Measurements from ENCODE around the gene PARD3B. TPM values are rescaled to one million over a fixed set of nuclear protein-coding genes. Genes with fewer than 3 reads are reported as not detected.

Gene PARD3B
- total and polyA plus RNA-seq, 5 donors = 3.0 to 18.6 (median 15.6) TPM

DNA sequence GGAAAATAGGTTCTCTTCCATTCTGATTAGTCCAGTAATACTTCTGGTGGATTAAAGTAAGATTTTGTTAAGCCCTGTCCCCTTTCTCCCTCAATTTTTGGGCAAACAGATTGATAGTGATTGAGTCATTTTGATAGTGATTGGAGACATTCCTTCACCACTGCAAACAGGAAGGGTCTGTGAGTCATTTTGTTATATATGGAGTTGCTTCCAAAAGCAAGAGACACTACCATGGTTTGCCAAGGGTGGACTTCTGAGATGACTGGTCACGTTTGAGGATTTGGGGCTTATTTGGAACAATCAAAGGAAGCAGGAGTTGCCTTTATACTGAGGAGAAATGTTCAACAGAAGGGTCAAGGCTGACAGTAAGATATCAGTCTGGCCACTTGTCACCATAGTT lies 249.9 kb downstream of the PARD3B start:
- H3K4me1 ChIP-seq (ENCODE audit: control insufficient read depth, insufficient read depth, low read length) = no peaks in the 10 kb centered on the region
- intact Hi-C loops (cut with DNase I) = no loop called here
- H3K27ac ChIP-seq (ENCODE audit: low read length) = no peak overlapping the region
- DNase-seq (no peak), ATAC-seq (no peak)
- 22% methylated on average over 1 of the region's 1 CpG for WGBS
- H3K9me3 ChIP-seq (ENCODE audit: control insufficient read depth, low read length) = no peaks in the 10 kb centered on the region
- no peaks in the 10 kb centered on the region for H3K27me3 ChIP-seq (ENCODE audit: control insufficient read depth, insufficient read depth)
- no peak overlapping the region for H3K4me3 ChIP-seq (ENCODE audit: low read length)

DNA sequence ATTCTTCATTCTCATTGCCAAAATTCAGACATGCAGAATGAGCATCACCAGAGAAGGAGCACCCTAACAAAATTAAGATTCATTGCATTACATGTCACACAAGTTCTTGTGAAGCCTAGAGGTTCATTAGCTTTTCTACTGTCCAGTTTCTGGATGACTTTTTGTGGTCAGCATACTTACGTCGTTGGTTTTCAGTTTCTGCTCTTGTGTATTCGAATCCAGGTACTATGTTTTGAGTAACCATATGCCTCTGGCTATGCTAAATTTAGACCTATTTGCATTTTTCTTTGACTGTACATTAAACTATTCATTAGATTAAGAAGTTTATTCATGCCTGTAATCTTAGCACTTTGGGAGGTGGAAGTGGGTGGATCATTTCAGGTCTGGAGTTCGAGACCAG lies 251.3 kb downstream of the PARD3B start:
- no peaks in the 10 kb centered on the region for H3K4me1 ChIP-seq (ENCODE audit: control insufficient read depth, insufficient read depth, low read length)
- H3K27ac ChIP-seq (ENCODE audit: low read length) = no peak overlapping the region
- H3K9me3 ChIP-seq (ENCODE audit: control insufficient read depth, low read length) = no peaks in the 10 kb centered on the region
- intact Hi-C loops (cut with DNase I) = no loop called here
- no peak for ATAC-seq
- WGBS = 94% methylated on average over 4 of the region's 4 CpGs
- no peaks in the 10 kb centered on the region for H3K27me3 ChIP-seq (ENCODE audit: control insufficient read depth, insufficient read depth)
- DNase-seq = no peak
- no peak overlapping the region for H3K4me3 ChIP-seq (ENCODE audit: low read length)

- no peaks in the 10 kb centered on the region for H3K27me3 ChIP-seq (ENCODE audit: control insufficient read depth, insufficient read depth)
- no peak for DNase-seq
- no peak for ATAC-seq
- H3K4me3 ChIP-seq (ENCODE audit: low read length) = no peak overlapping the region
- H3K4me1 ChIP-seq (ENCODE audit: control insufficient read depth, insufficient read depth, low read length) = no peaks in the 10 kb centered on the region
- no peak overlapping the region for H3K27ac ChIP-seq (ENCODE audit: low read length)
- H3K9me3 ChIP-seq (ENCODE audit: control insufficient read depth, low read length) = no peaks in the 10 kb centered on the region
- intact Hi-C loops (cut with DNase I) = no loop called here
- 88% methylated on average over 2 of the region's 2 CpGs for WGBS
These were observed 254.5 kb downstream of the PARD3B start for GRCh38 chr2:204799791-204800190.

DNA sequence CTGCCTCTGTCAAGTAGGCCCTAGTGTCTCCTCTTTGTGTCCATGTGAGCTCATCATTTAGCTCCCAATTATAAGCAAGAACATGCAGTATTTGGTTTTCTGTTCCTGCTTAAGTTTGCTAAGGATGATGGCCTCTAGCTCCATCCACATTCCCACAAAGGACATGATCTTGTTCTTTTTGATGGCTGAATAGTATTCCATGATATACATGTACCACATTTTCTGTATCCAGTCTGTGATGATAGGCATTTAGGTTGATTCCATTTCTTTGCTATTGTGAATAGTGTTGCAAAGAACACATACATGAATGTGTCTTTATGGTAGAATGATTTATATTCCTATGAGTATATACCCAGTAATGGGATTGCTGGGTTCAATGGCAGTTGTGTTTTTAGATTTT lies 263.2 kb downstream of the PARD3B start:
- Histone ChIP-seq H3K4me1 (ENCODE audit: control insufficient read depth, insufficient read depth, low read length) (no peaks in the 10 kb centered on the region), H3K27ac (ENCODE audit: low read length) (no peak overlapping the region), H3K9me3 (ENCODE audit: control insufficient read depth, low read length) (no peaks in the 10 kb centered on the region), H3K4me3 (ENCODE audit: low read length) (no peak overlapping the region), H3K27me3 (ENCODE audit: control insufficient read depth, insufficient read depth) (no peaks in the 10 kb centered on the region)
- intact Hi-C loops (cut with DNase I) = no loop called here
- ATAC-seq = no peak
- no peak for DNase-seq

GRCh38 chr2:204824751-204825453 lies 279.6 kb downstream of the PARD3B start:
- Histone ChIP-seq H3K27me3 (ENCODE audit: control insufficient read depth, insufficient read depth) (no peaks in the 10 kb centered on the region), H3K4me3 (ENCODE audit: low read length) (no peak overlapping the region), H3K4me1 (ENCODE audit: control insufficient read depth, insufficient read depth, low read length) (no peaks in the 10 kb centered on the region), H3K9me3 (ENCODE audit: control insufficient read depth, low read length) (no peaks in the 10 kb centered on the region), H3K27ac (ENCODE audit: low read length) (no peak overlapping the region)
- ATAC-seq (no peak), DNase-seq (peak in 1 of 3 donors; percentile 14)
- intact Hi-C loops (cut with DNase I) = loop anchor here in 1 of 4 donors (10.0 kb wide), 1 partner anchor 70 kb away; no protein-coding TSS in a partner anchor
- 83% methylated on average over 5 of the region's 5 CpGs for WGBS

DNA sequence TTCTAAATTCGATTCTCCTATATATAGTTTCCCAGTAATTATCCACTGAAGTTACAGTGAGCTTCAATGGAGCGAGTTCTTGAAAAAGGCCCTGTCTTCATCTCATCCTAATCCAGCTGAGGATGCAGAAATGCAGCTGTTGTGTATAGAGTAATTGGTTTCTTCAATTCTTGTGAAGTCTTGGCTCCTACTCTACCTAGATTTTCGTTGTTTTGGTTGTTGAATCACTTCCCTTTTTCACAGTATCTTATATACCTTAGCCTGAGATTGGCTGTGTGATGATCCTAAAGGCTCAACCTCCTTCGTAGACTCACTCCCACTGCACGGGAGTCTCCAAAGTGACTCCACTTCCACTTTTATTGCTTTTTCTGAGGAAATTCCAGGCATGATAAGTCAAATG lies 280.4 kb downstream of the PARD3B start:
- intact Hi-C loops (cut with DNase I) = loop anchor here in 1 of 4 donors (10.0 kb wide), 1 partner anchor 71 kb away; no protein-coding TSS in a partner anchor
- H3K4me1 ChIP-seq (ENCODE audit: control insufficient read depth, insufficient read depth, low read length) = no peaks in the 10 kb centered on the region
- no peak for ATAC-seq

GRCh38 chr2:204827701-204828590 lies 282.7 kb downstream of the PARD3B start:
- intact Hi-C loops (cut with DNase I) = loop anchor here in 1 of 4 donors (10.0 kb wide), 1 partner anchor 73 kb away; no protein-coding TSS in a partner anchor
- Histone ChIP-seq H3K9me3 (ENCODE audit: control insufficient read depth, low read length) (no peaks in the 10 kb centered on the region), H3K27me3 (ENCODE audit: control insufficient read depth, insufficient read depth) (no peaks in the 10 kb centered on the region), H3K4me3 (ENCODE audit: low read length) (no peak overlapping the region), H3K4me1 (ENCODE audit: control insufficient read depth, insufficient read depth, low read length) (no peaks in the 10 kb centered on the region), H3K27ac (ENCODE audit: low read length) (no peak overlapping the region)
- DNase-seq (no peak), ATAC-seq (no peak)
- 79% methylated on average over 9 of the region's 9 CpGs for WGBS

More for the DNA sequence above, 280.4 kb downstream of the PARD3B start:
- no peaks in the 10 kb centered on the region for H3K27me3 ChIP-seq (ENCODE audit: control insufficient read depth, insufficient read depth)
- WGBS = 93% methylated on average over 5 of the region's 5 CpGs
- no peak overlapping the region for H3K27ac ChIP-seq (ENCODE audit: low read length)
- H3K4me3 ChIP-seq (ENCODE audit: low read length) = no peak overlapping the region
- DNase-seq = no peak
- H3K9me3 ChIP-seq (ENCODE audit: control insufficient read depth, low read length) = no peaks in the 10 kb centered on the region

GRCh38 chr2:204834716-204835384 lies 289.6 kb downstream of the PARD3B start:
- H3K4me3 ChIP-seq (ENCODE audit: low read length) = no peak overlapping the region
- H3K27ac ChIP-seq (ENCODE audit: low read length) = no peak overlapping the region
- no peaks in the 10 kb centered on the region for H3K9me3 ChIP-seq (ENCODE audit: control insufficient read depth, low read length)
- no peak for ATAC-seq
- H3K27me3 ChIP-seq (ENCODE audit: control insufficient read depth, insufficient read depth) = no peaks in the 10 kb centered on the region
- DNase-seq = no peak
- intact Hi-C loops (cut with DNase I) = no loop called here
- WGBS = 94% methylated on average over 3 of the region's 3 CpGs
- H3K4me1 ChIP-seq (ENCODE audit: control insufficient read depth, insufficient read depth, low read length) = no peaks in the 10 kb centered on the region

DNA sequence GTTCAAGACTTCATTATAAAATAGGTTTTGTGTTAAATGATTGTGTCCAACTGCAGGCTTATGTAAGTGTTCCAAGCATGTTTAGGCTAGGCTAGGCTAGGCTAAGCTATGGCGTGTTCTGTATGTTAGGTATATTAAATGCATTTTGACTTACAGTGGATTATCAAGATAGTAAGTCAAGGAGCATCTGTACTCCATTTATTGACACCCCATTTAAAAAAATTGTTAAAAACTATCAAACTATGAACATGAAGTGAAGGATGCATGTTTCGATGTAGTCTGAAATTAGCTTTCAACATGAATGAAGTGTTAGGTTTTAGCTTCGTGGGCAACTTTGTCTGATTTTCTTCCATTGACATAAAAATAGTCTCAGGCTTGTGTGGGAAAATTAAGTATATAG lies 290.5 kb downstream of the PARD3B start:
- Histone ChIP-seq H3K27me3 (ENCODE audit: control insufficient read depth, insufficient read depth) (no peaks in the 10 kb centered on the region), H3K4me3 (ENCODE audit: low read length) (no peak overlapping the region), H3K4me1 (ENCODE audit: control insufficient read depth, insufficient read depth, low read length) (no peaks in the 10 kb centered on the region), H3K27ac (ENCODE audit: low read length) (no peak overlapping the region), H3K9me3 (ENCODE audit: control insufficient read depth, low read length) (no peaks in the 10 kb centered on the region)
- intact Hi-C loops (cut with DNase I) = no loop called here
- WGBS = 93% methylated on average over 3 of the region's 3 CpGs
- ATAC-seq (no peak), DNase-seq (no peak)

GRCh38 chr2:204840504-204840903 lies 295.2 kb downstream of the PARD3B start:
- Histone ChIP-seq H3K27me3 (ENCODE audit: control insufficient read depth, insufficient read depth) (no peaks in the 10 kb centered on the region), H3K4me3 (ENCODE audit: low read length) (no peak overlapping the region), H3K9me3 (ENCODE audit: control insufficient read depth, low read length) (no peaks in the 10 kb centered on the region), H3K4me1 (ENCODE audit: control insufficient read depth, insufficient read depth, low read length) (peaks cover 2% of the 10 kb centered on the region), H3K27ac (ENCODE audit: low read length) (no peak overlapping the region)
- ATAC-seq (no peak), DNase-seq (no peak)
- intact Hi-C loops (cut with DNase I) = no loop called here
- WGBS = 88% methylated on average over 5 of the region's 5 CpGs

- Histone ChIP-seq H3K27me3 (ENCODE audit: control insufficient read depth, insufficient read depth) (no peaks in the 10 kb centered on the region), H3K4me3 (ENCODE audit: low read length) (no peak overlapping the region), H3K9me3 (ENCODE audit: control insufficient read depth, low read length) (no peaks in the 10 kb centered on the region), H3K4me1 (ENCODE audit: control insufficient read depth, insufficient read depth, low read length) (peaks cover 2% of the 10 kb centered on the region), H3K27ac (ENCODE audit: low read length) (no peak overlapping the region)
- intact Hi-C loops (cut with DNase I) = no loop called here
- WGBS = 95% methylated on average over 1 of the region's 1 CpG
- no peak for DNase-seq
- ATAC-seq = no peak
These were observed 296.8 kb downstream of the PARD3B start for GRCh38 chr2:204842068-204842467.

Measured in right cardiac atrium (tissue), 5 donors.